ENCODE results near the gene SLC4A3. TPM values are rescaled to one million over a fixed set of nuclear protein-coding genes. Genes with fewer than 3 reads are reported as not detected.

The SLC4A3 gene
- total and polyA plus RNA-seq, 2 of the 8 experiments (the other 6 are each of a cell fraction or from before 2014, with no cell fraction given), result 4.8 to 7.4 TPM

DNA sequence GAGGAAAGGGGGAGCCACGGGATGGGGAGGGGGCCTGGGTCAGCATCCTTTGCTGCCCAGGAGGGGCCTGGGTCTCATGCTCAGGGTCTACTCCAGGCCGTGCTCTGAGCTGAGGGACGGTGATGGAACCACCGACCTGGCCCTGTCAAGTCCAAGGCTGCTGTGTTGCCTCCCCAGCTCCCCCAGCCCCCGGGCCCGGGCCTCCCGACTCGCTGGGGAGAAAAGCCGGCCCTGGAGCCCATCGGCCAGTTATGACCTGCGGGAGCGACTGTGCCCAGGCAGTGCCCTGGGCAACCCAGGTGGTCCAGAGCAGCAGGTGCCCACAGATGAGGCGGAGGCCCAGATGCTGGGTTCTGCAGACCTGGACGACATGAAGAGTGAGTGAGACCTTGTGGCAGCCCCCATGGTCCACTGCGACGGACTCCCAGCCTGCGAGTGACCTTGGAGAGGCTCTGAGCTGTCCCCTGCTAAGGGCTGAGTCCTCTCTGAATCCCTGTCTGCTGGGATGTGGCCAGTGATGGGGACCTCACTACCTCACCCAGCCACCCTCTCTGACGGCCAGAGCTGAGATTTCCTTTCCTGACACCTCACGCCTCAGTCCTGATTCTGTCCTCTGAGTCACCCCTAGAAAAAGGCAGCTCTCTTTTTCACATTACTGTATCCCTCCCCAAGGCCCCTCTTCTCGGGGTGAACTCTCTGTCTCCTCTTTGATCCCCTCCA is 2.7 kb downstream of the SLC4A3 start:
- CTCF ChIA-PET (ENCODE audit: partially characterized antibody), result interaction anchor here (0.6 to 22.0 kb wide), 12 partner anchors 8 to 135 kb away, joined by 3 to 356 read pairs (median 4); no protein-coding TSS in a partner anchor
- TF ChIP-seq, protein P1, sequence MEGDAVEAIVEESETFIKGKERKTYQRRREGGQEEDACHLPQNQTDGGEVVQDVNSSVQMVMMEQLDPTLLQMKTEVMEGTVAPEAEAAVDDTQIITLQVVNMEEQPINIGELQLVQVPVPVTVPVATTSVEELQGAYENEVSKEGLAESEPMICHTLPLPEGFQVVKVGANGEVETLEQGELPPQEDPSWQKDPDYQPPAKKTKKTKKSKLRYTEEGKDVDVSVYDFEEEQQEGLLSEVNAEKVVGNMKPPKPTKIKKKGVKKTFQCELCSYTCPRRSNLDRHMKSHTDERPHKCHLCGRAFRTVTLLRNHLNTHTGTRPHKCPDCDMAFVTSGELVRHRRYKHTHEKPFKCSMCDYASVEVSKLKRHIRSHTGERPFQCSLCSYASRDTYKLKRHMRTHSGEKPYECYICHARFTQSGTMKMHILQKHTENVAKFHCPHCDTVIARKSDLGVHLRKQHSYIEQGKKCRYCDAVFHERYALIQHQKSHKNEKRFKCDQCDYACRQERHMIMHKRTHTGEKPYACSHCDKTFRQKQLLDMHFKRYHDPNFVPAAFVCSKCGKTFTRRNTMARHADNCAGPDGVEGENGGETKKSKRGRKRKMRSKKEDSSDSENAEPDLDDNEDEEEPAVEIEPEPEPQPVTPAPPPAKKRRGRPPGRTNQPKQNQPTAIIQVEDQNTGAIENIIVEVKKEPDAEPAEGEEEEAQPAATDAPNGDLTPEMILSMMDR (IDR thresholded peaks at IDR 0.05; ENCODE audit: control extremely low read depth in 1 of 3, insufficient read depth in 1 of 3, low read depth in 1 of 3, low read length in 3 of 3), result no peak
- TF ChIP-seq CHD2 (IDR thresholded peaks at IDR 0.05; ENCODE audit: low read length) (no peak), ZNF274 (IDR thresholded peaks at IDR 0.05; ENCODE audit: borderline replicate concordance, extremely low read depth, low read length) (no peak), NANOG (IDR thresholded peaks at IDR 0.05; ENCODE audit: insufficient read depth, low read depth, low read length, poor library complexity, severe bottlenecking) (no peak), GTF2F1 (IDR thresholded peaks at IDR 0.05; ENCODE audit: borderline replicate concordance, low read depth, low read length) (no peak), SP4 (IDR thresholded peaks at IDR 0.05; ENCODE audit: low read length) (no peak), EZH2 (IDR thresholded peaks at IDR 0.05; ENCODE audit: low read depth, low read length, severe bottlenecking) (no peak), SIRT6 (IDR thresholded peaks at IDR 0.05; ENCODE audit: low read length) (no peak), TBP (IDR thresholded peaks at IDR 0.05; ENCODE audit: low read depth, low read length) (no peak), GABPA (IDR thresholded peaks at IDR 0.05; ENCODE audit: borderline replicate concordance, insufficient read depth, low read length) (no peak)

More for the DNA sequence above, 2.7 kb downstream of the SLC4A3 start:
- Histone ChIP-seq H2BK20ac (ENCODE audit: low read length) (no peak overlapping the region), H3K23me2 (ENCODE audit: low read depth, low read length) (peaks cover 3% of the 10 kb centered on the region; the same call in 1 of the 2 replicates), H3K23ac (ENCODE audit: insufficient read length) (no peak overlapping the region), H3K18ac (ENCODE audit: extremely low read depth, low read length) (no peak overlapping the region), H2BK120ac (replicated peaks; ENCODE audit: low read depth, low read length) (no peak overlapping the region), H2BK5ac (ENCODE audit: low read depth, low read length) (no peak overlapping the region), H3K27me3 (replicated peaks in 1 of 4; ENCODE audit: control insufficient read depth in 3 of 4, extremely low read depth in 1 of 4, insufficient read depth in 3 of 4, low read length in 3 of 4) (peaks cover 0 to 11% (median 6%) of the 10 kb centered on the region in 4 experiments; a peak in 5 of 7 replicates), H4K8ac (ENCODE audit: extremely low read depth, insufficient read depth, low read length) (no peak overlapping the region), H2AK5ac (ENCODE audit: low read depth, low read length) (no peak overlapping the region), H2BK15ac (ENCODE audit: low read length) (no peak overlapping the region), H3K56ac (replicated peaks; ENCODE audit: insufficient read length, low read depth, low read length) (no peak overlapping the region), H3K79me2 (ENCODE audit: control insufficient read depth in 1 of 2, insufficient read depth in 2 of 2, low read length in 2 of 2) (no peaks in the 10 kb centered on the region), H3K9ac (replicated peaks in 1 of 4; ENCODE audit: extremely low read depth in 1 of 4, low read depth in 3 of 4, low read length in 3 of 4) (no peak overlapping the region), H3K4me1 (replicated peaks in 1 of 4; ENCODE audit: control insufficient read depth in 3 of 4, insufficient read depth in 4 of 4, low read length in 3 of 4) (peaks cover 0 to 12% (median 9%) of the 10 kb centered on the region in 4 experiments; a peak in 5 of 7 replicates), H3K4me2 (ENCODE audit: insufficient read depth in 1 of 2, low read depth in 2 of 2, low read length in 2 of 2) (no peak overlapping the region), H2AFZ (ENCODE audit: low read length) (no peak overlapping the region), H3K14ac (ENCODE audit: insufficient read length) (no peak overlapping the region), H3K4ac (replicated peaks; ENCODE audit: insufficient read length, low read depth, low read length) (no peak overlapping the region), H3K27ac (ENCODE audit: low read depth, low read length) (no peak overlapping the region), H3K79me1 (ENCODE audit: low read depth, low read length) (no peaks in the 10 kb centered on the region), H3K36me3 (ENCODE audit: control insufficient read depth in 2 of 4, insufficient read depth in 4 of 4, low read length in 3 of 4) (no peaks in the 10 kb centered on the region), H2BK12ac (ENCODE audit: low read depth, low read length) (no peak overlapping the region), H4K91ac (replicated peaks; ENCODE audit: insufficient read length, low read length) (no peak overlapping the region), H3K4me3 (ENCODE audit: extremely low read depth in 1 of 4, insufficient read depth in 2 of 4, low read depth in 3 of 4, low read length in 4 of 4) (no peak overlapping the region), H4K5ac (ENCODE audit: insufficient read length, low read depth, low read length) (no peak overlapping the region), H4K20me1 (replicated peaks in 1 of 2; ENCODE audit: control insufficient read depth in 1 of 2, insufficient read depth in 2 of 2, low read length in 2 of 2) (peaks cover 0 to 1% of the 10 kb centered on the region in 2 experiments), H3K9me3 (ENCODE audit: insufficient read depth in 2 of 2, low read depth in 1 of 2, low read length in 1 of 2) (no peaks in the 10 kb centered on the region)
- DNase-seq (ENCODE audit: low read depth in 1 of 2, low spot score in 2 of 2) (no peak), FAIRE-seq (no peak)
- 86% methylated on average over 12 of the region's 20 CpGs; no CpG with 5 or more reads in 1 of the 2 experiments for WGBS, 2 experiments (ENCODE audit: extremely low coverage in 1 of 2, insufficient coverage in 1 of 2, insufficient read length in 1 of 2, insufficient replicate concordance in 2 of 2, low coverage in 1 of 2, low lambda C conversion rate in 2 of 2, missing lambda C conversion rate in 1 of 2)
- POLR2A ChIA-PET (ENCODE audit: partially characterized antibody), result interaction anchor here (1.1 to 2.5 kb wide), 5 partner anchors 8 to 92 kb away, joined by 3 to 11 read pairs (median 5); partner anchors contain the start of gene STK11IP
